K562 (cell line): Measurements from ENCODE around the gene NINJ1. TPM values are rescaled to one million over a fixed set of nuclear protein-coding genes. Genes with fewer than 3 reads are reported as not detected.

ENCODE experiments used
- CGGBP1 ChIP-seq: fragments of 250-450 bp; sonication (Bioruptor Pico); IDR thresholded peaks from 2 replicates; pipeline ENCODE4 v1.9.0; 2021; ENCODE audit warnings: mild to moderate bottlenecking
- CREB1 ChIP-seq, 2 experiments: sonication (generic) in 1 of 2; formaldehyde crosslinking in 1 of 2; IDR thresholded peaks; 2 replicates each; pipeline versions ENCODE4 v1.6.1 to v1.8.0; 2012 to 2022; ENCODE audit warnings: inconsistent platforms in 1 of 2, mild to moderate bottlenecking in 1 of 2, missing genetic modification reagents in 1 of 2, moderate library complexity in 1 of 2
- CREB3 ChIP-seq: fragments of 450-650 bp; conservative IDR thresholded peaks from 2 replicates; pipeline ENCODE4 v1.6.1; 2016; ENCODE audit warnings: missing genetic modification characterization, low read depth, mild to moderate bottlenecking, missing compliant biosample characterization, moderate library complexity
- ELF2 ChIP-seq: fragments of 250-450 bp; sonication (Bioruptor Pico); IDR thresholded peaks from 2 replicates; pipeline ENCODE4 v1.5.0; 2021; ENCODE audit warnings: mild to moderate bottlenecking
- GABPA ChIP-seq: fragments of 200-800 bp; sonication (Bioruptor generic); conservative IDR thresholded peaks from 2 replicates; pipeline ENCODE4 v1.6.1; 2016; ENCODE audit warnings: low read depth, missing genetic modification characterization, missing compliant biosample characterization
- KAT8 ChIP-seq: fragments of 450-650 bp; IDR thresholded peaks from 2 replicates; pipeline ENCODE4 v1.6.1; 2016; ENCODE audit warnings: low read depth, mild to moderate bottlenecking
- NONO ChIP-seq, 2 experiments: fragments of 200-400 bp in 1 of 2; fragments of 450-650 bp in 1 of 2; formaldehyde crosslinking in 1 of 2; IDR thresholded peaks; 2 replicates each; pipeline ENCODE4 v1.6.1; 2017; ENCODE audit warnings: low read depth in 2 of 2, mild to moderate bottlenecking in 2 of 2, moderate library complexity in 2 of 2, low read length in 1 of 2
- PHF8 ChIP-seq: fragments of 200-600 bp; sonication (generic); IDR thresholded peaks from 2 replicates; pipeline ENCODE4 v1.6.1; 2012; ENCODE audit warnings: mixed run types, mild to moderate bottlenecking, inconsistent platforms, low read length, moderate library complexity, borderline replicate concordance
- POLR2B ChIP-seq: fragments of 450-650 bp; IDR thresholded peaks from 2 replicates; pipeline ENCODE4 v1.6.1; 2018; ENCODE audit warnings: low read depth; ENCODE audit not compliant: partially characterized antibody
- RHOXF2B ChIP-seq: fragments of 250-450 bp; sonication (Bioruptor Pico); conservative IDR thresholded peaks from 2 replicates; pipeline ENCODE4 v1.5.1; 2021
- SMAD4 ChIP-seq: fragments of 250-450 bp; sonication (Bioruptor Pico); conservative IDR thresholded peaks from 2 replicates; pipeline ENCODE4 v1.8.0; 2021; ENCODE audit warnings: inconsistent platforms, mild to moderate bottlenecking, moderate library complexity
- TCF3 ChIP-seq: sonication (generic); formaldehyde crosslinking; IDR thresholded peaks from 2 replicates; pipeline ENCODE4 v1.4.0; 2020; ENCODE audit warnings: mild to moderate bottlenecking, missing genetic modification reagents
- ZNF146 ChIP-seq: IDR thresholded peaks from one replicate; pipeline ENCODE4 v1.6.1; 2018; ENCODE audit warnings: missing compliant biosample characterization; ENCODE audit not compliant: unreplicated experiment
- ZNF280B ChIP-seq: fragments of 250-450 bp; sonication (Bioruptor Pico); IDR thresholded peaks from 2 replicates; pipeline ENCODE4 v1.5.1; 2021; ENCODE audit warnings: mild to moderate bottlenecking
- ZNF311 ChIP-seq: fragments of 250-450 bp; sonication (Bioruptor Pico); IDR thresholded peaks from 2 replicates; pipeline ENCODE4 v1.4.0; 2020; ENCODE audit warnings: mild to moderate bottlenecking, moderate library complexity
- ZNF431 ChIP-seq: sonication (generic); formaldehyde crosslinking; IDR thresholded peaks from 2 replicates; pipeline ENCODE4 v1.8.0; 2022; ENCODE audit warnings: mild to moderate bottlenecking, missing genetic modification reagents
- ZNF584 ChIP-seq: fragments of 200-800 bp; sonication (Bioruptor generic); IDR thresholded peaks from 2 replicates; pipeline ENCODE4 v1.6.1; 2016; ENCODE audit warnings: low read depth, mild to moderate bottlenecking, missing genetic modification characterization, missing compliant biosample characterization
- ZNF707 ChIP-seq: fragments of 250-450 bp; sonication (Bioruptor Pico); conservative IDR thresholded peaks from 2 replicates; pipeline ENCODE4 v1.8.0; 2022; ENCODE audit warnings: inconsistent platforms, mild to moderate bottlenecking, moderate library complexity
- ZNF740 ChIP-seq, 3 experiments: fragments of 200-800 bp in 1 of 3; sonication (Bioruptor generic) in 1 of 3; sonication (generic) in 1 of 3; formaldehyde crosslinking in 1 of 3; IDR thresholded peaks; 2 replicates each; pipeline versions ENCODE4 v1.6.1 to v1.8.0; 2016 to 2022; ENCODE audit warnings: mild to moderate bottlenecking in 2 of 3, missing compliant biosample characterization in 2 of 3, missing genetic modification characterization in 2 of 3, missing genetic modification reagents in 1 of 3
- ZNF764 ChIP-seq: fragments of 250-450 bp; sonication (Bioruptor Pico); IDR thresholded peaks from 2 replicates; pipeline ENCODE4 v1.4.0; 2020; ENCODE audit warnings: low read depth, mild to moderate bottlenecking, moderate library complexity
- polyA plus RNA-seq, 8 experiments: library from polyadenylated mRNA; depleted of rRNA in 4 of 8; stranded (reverse) in 5 of 8; unstranded in 3 of 8; fragments of >200 nt; fragmentation: Nextera tagmentation in 2 of 8; fragmentation: Illumina TruSeq in 1 of 8; extraction: Ambion mirVana in 2 of 8; extraction: Trizol in 1 of 8; gene quantifications; 2 replicates each; pipeline versions ENCODE4 v1.2.1 to v1.2.3, GENCODE V29; 2011 to 2014; ENCODE audit warnings: inconsistent platforms in 1 of 8, missing spikeins in 1 of 8
- total RNA-seq, 7 experiments: library from RNA; depleted of rRNA in 6 of 7; stranded (reverse); fragments of >200 nt in 6 of 7; fragmentation: Illumina TruSeq in 2 of 7; extraction: Trizol in 2 of 7; gene quantifications; 2 replicates each; pipeline versions ENCODE4 v1.2.1 to v1.2.3, GENCODE V29; 2011 to 2021; ENCODE audit warnings: low replicate concordance in 1 of 7
- TF ChIP-seq, protein P1 (sequence below): sonication (generic); formaldehyde crosslinking; IDR thresholded peaks from 2 replicates; pipeline ENCODE4 v1.9.0; 2022; ENCODE audit warnings: mild to moderate bottlenecking, missing genetic modification reagents

The NINJ1 gene
- total and polyA plus RNA-seq, 9 of the 15 experiments (the other 6 are each of a cell fraction or from before 2014, with no cell fraction given) = 0.13 to 8.4 (median 4.9) TPM

DNA sequence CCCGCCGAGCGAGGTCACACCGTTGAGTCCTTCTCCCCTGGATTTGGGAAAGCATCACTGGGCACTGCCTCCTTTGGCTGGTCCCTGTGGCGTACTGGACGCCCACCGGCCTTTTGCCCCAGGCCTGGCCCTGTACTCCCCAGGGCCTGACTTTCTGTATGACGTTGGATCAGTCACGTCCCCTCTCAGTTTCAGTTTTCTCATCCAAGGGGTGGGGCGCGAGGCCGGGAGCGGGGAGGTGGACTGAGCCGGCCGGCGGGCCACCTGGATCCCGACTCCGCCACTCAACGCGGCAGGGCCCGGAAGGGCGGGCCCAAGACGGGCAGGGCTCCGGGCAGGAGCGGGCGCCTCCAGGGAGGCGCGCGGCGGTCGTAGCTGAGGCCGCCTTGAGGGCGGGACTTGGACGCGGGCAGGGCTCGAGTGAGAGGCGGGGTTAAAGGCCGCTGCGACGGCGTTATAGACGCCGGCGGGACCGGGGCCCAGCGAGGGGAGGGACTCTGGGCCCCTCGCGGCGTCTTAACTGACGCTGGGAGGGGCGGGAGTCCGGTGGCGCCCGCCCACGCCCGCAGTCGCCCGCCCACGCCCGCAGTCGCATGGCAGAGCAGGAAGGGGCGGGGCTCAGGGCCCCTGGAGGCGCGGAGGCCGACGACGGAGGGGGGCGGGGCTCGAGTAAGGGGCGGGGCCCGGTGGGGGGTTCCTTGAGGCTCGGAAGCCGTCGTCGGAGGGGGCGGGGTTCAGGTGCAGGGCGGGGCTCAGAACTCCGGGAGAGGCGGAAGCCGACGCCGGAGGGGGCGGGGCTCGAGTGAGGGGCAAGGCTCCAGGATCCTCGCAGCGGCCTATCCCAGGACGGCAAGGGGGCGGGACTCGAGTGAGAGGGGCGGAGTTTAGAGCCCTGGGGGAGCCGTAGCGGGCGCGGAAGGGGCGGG is 38.6 kb downstream of the NINJ1 start (continued):
- TF ChIP-seq ZNF740 (CRISPR knock-in tag; IDR thresholded peaks at IDR 0.05) = 0 out of 2 replicates have a peak, but pooled peaks have one; percentile 34
- 0 out of 4 replicates have a peak, but pooled peaks of 1 of the 2 experiments have one; percentile 16 for TF ChIP-seq ZNF740 (tag; IDR thresholded peaks at IDR 0.05)
- TF ChIP-seq NONO (IDR thresholded peaks at IDR 0.05; ENCODE audit: low read depth in 2 of 2, low read length in 1 of 2) = peak in 1 of 2 experiments; percentile 46; a peak in 1 of 4 replicates
- TF ChIP-seq, protein P1, sequence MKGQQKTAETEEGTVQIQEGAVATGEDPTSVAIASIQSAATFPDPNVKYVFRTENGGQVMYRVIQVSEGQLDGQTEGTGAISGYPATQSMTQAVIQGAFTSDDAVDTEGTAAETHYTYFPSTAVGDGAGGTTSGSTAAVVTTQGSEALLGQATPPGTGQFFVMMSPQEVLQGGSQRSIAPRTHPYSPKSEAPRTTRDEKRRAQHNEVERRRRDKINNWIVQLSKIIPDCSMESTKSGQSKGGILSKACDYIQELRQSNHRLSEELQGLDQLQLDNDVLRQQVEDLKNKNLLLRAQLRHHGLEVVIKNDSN (CRISPR knock-in tag) = no peak
- TF ChIP-seq ZNF280B (CRISPR knock-in tag) = no peak
- TF ChIP-seq CGGBP1 (CRISPR knock-in tag) = no peak
- TF ChIP-seq ZNF431 = no peak
- TF ChIP-seq ZNF707 (CRISPR knock-in tag) = no peak
- no peak for TF ChIP-seq TCF3 (CRISPR knock-in tag)
- TF ChIP-seq ZNF764 (CRISPR knock-in tag) = no peak
- peak; percentile 69 for TF ChIP-seq SMAD4 (CRISPR knock-in tag)
- TF ChIP-seq ELF2 = peak; percentile 52; the same call in 1 of the 2 replicates
- no peak for TF ChIP-seq ZNF584 (CRISPR knock-in tag)
- peak; percentile 72 for TF ChIP-seq POLR2B
- peak; percentile 89; the same call in 1 of the 2 replicates for TF ChIP-seq PHF8
- TF ChIP-seq CREB1 (IDR thresholded peaks at IDR 0.05) = peak; percentile 60; the same call in 1 of the 2 replicates
- no peak; the same call in 1 of the 2 replicates for TF ChIP-seq CREB1 (CRISPR knock-in tag; IDR thresholded peaks at IDR 0.05)
- TF ChIP-seq ZNF146 (CRISPR knock-in tag) = no peak
- TF ChIP-seq KAT8 = no peak
- no peak for TF ChIP-seq RHOXF2B (CRISPR knock-in tag)
- TF ChIP-seq ZNF311 (CRISPR knock-in tag) = no peak
- TF ChIP-seq GABPA (tag) = peak; percentile 83
- no peak for TF ChIP-seq CREB3 (tag)
